Activated naive CD4-positive, alpha-beta T cell treated with anti-CD3 and anti-CD28 coated beads, Interleukin-2, amount 10 ng/mL, durations not matched to agents 7 days and 5 days (primary cell): ENCODE results near the gene RNASEH2B.

Source experiments
- CTCF ChIA-PET: fragments of 350-600 bp; sonication (Branson Sonifier 250); formaldehyde crosslinking; loops from one replicate; lab custom pipeline; 2021; ENCODE audit warnings: antibody characterized with exemption; lab: Charles Lee
- DNase-seq: peaks from one replicate; pipeline ENCODE4 v3.0.0-alpha.2; 2020
- H3K27ac Mint-ChIP-seq: one replicate; pipeline ENCODE4 v1.8.0; 2021; ENCODE audit warnings: mild to moderate bottlenecking, moderate library complexity, mixed read lengths
- H3K27me3 Mint-ChIP-seq: one replicate; pipeline ENCODE4 v1.8.0; 2021; ENCODE audit warnings: mild to moderate bottlenecking, mixed read lengths
- H3K36me3 Mint-ChIP-seq: one replicate; pipeline ENCODE4 v1.8.0; 2021; ENCODE audit warnings: mixed read lengths
- H3K4me1 Mint-ChIP-seq: one replicate; pipeline ENCODE4 v1.8.0; 2021; ENCODE audit warnings: mixed read lengths
- H3K4me3 Mint-ChIP-seq: one replicate; pipeline ENCODE4 v1.8.0; 2021; ENCODE audit warnings: mild to moderate bottlenecking, moderate library complexity, mixed read lengths
- H3K9me3 Mint-ChIP-seq: one replicate; pipeline ENCODE4 v1.8.0; 2021; ENCODE audit warnings: mixed read lengths

RNASEH2B gene

GRCh38 chr13:50934735-50935435 is 25.3 kb downstream of the RNASEH2B start:
- Mint-ChIP-seq H3K27me3 (no peaks in the 10 kb centered on the region), H3K9me3 (peaks cover 2% of the 10 kb centered on the region), H3K27ac (no peak overlapping the region), H3K4me1 (no peaks in the 10 kb centered on the region), H3K36me3 (peaks cover 72% of the 10 kb centered on the region), H3K4me3 (no peak overlapping the region)
- no peak for DNase-seq
- CTCF ChIA-PET = no interaction called here

DNA sequence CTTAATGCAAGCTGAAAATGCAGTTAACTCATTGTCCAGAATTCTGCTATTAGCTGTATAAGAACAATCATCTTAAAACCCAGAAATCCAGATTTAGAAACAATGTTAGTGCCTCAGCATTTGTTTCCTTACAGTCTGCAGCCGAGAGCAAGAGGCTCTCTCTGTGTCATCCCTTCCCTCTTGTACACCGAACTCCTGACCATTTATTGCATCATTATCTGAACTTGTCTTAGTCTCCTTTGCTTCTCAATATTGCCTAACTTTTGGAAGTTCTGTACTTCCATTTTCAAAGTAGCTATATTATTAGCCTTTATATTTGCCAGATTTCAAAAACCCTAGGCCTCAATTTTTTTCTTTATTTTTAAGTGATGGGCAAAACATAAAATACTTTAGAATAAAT is 27.1 kb downstream of the RNASEH2B start:
- Mint-ChIP-seq H3K4me3 (no peak overlapping the region), H3K36me3 (peaks cover 72% of the 10 kb centered on the region), H3K9me3 (peaks cover 2% of the 10 kb centered on the region), H3K27me3 (no peaks in the 10 kb centered on the region), H3K4me1 (no peaks in the 10 kb centered on the region), H3K27ac (no peak overlapping the region)
- CTCF ChIA-PET = no interaction called here
- no peak for DNase-seq

DNA sequence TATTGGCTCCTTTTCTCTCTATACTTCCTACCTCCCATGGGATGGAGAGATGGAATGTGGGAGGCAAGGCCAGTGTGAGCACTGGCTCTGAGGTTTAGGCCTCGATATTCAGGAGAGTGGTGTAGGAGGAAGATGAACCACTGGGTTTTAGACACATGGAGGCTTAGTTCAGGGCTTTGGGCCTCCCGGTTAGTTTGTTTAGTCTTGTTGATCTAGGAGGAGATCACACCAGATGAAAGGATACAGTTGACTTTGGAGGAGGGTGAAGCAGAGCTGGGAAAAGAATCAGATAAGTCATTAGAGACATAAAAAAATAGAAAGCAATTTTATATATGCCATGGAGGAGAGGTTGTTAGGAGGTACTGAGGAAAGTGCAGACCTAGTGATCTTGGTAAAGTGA is 30.9 kb downstream of the RNASEH2B start:
- Mint-ChIP-seq H3K27ac (peak overlapping the region; percentile 10), H3K9me3 (peaks cover 2% of the 10 kb centered on the region), H3K27me3 (no peaks in the 10 kb centered on the region), H3K36me3 (peaks cover 68% of the 10 kb centered on the region), H3K4me3 (no peak overlapping the region), H3K4me1 (no peaks in the 10 kb centered on the region)
- CTCF ChIA-PET = no interaction called here
- no peak for DNase-seq

GRCh38 chr13:50941146-50941545 is 31.6 kb downstream of the RNASEH2B start:
- H3K27me3 Mint-ChIP-seq = no peaks in the 10 kb centered on the region
- DNase-seq = no peak
- no peak overlapping the region for H3K27ac Mint-ChIP-seq
- no peaks in the 10 kb centered on the region for H3K4me1 Mint-ChIP-seq
- H3K36me3 Mint-ChIP-seq = peaks cover 65% of the 10 kb centered on the region
- H3K9me3 Mint-ChIP-seq = peaks cover 2% of the 10 kb centered on the region
- CTCF ChIA-PET = no interaction called here
- H3K4me3 Mint-ChIP-seq = no peak overlapping the region

DNA sequence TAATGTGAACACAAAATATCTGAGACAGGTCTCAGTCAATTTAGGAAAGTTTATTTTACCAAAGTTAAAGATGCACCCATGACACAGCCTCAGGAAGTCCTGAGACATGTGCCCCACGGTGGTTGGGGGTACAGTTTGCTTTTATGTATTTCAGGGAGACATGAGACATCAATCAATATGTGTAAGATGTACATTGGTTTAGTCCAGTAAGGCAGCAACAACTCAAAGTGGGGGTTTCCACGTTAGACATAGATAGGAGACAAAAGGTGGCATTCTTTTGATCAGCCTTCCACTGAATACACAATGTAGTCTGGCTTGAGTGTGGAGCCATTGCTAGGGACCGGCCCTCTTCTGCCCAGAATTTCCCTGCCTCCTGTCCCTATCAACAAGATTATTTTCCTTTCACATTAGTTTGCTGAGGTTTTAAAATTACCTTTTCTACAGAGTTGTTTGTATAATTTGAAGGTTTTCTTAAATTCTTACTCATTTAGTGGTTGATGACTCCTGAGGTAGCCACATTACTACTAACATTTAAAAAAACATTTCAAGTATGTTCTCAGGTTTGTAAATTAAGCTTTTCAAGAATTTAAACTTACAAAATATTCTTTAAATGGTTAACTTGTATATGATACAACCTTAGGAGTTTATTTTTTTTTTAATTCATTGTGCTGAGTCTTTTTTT is 33.2 kb downstream of the RNASEH2B start:
- CTCF ChIA-PET = no interaction called here

DNA sequence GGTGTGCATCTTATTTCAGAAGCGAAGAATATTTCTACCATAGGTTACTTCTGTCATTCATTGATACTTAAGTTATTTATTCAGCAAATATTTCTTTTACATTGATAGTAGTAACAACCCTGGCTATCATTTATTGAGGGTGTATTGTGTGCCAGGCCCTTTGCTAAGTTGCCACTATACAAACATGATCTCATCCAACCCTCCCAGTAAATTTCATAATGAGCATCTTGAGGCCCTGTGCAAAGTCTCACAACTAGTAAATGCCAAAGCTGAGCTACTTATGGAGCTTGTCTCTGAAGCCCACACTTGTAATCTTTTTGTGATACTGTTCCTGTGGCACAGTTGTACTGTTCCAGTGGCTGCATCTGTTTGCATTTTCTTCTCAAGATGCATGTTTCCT is 36.1 kb downstream of the RNASEH2B start:
- no peaks in the 10 kb centered on the region for H3K4me1 Mint-ChIP-seq
- CTCF ChIA-PET = no interaction called here
- H3K4me3 Mint-ChIP-seq = no peak overlapping the region
- H3K27me3 Mint-ChIP-seq = no peaks in the 10 kb centered on the region
- no peak overlapping the region for H3K27ac Mint-ChIP-seq
- no peaks in the 10 kb centered on the region for H3K9me3 Mint-ChIP-seq
- DNase-seq = no peak
- H3K36me3 Mint-ChIP-seq = peaks cover 74% of the 10 kb centered on the region

More for the DNA sequence above, 33.2 kb downstream of the RNASEH2B start:
- Mint-ChIP-seq H3K36me3 (peaks cover 66% of the 10 kb centered on the region), H3K27ac (no peak overlapping the region), H3K27me3 (no peaks in the 10 kb centered on the region), H3K4me3 (no peak overlapping the region), H3K9me3 (peaks cover under 1% of the 10 kb centered on the region), H3K4me1 (no peaks in the 10 kb centered on the region)
- no peak for DNase-seq

GRCh38 chr13:50948601-50949000 is 39.0 kb downstream of the RNASEH2B start:
- Mint-ChIP-seq H3K9me3 (no peaks in the 10 kb centered on the region), H3K36me3 (peaks cover 75% of the 10 kb centered on the region), H3K27ac (no peak overlapping the region), H3K4me1 (no peaks in the 10 kb centered on the region), H3K4me3 (no peak overlapping the region), H3K27me3 (no peaks in the 10 kb centered on the region)
- CTCF ChIA-PET = no interaction called here
- no peak for DNase-seq

DNA sequence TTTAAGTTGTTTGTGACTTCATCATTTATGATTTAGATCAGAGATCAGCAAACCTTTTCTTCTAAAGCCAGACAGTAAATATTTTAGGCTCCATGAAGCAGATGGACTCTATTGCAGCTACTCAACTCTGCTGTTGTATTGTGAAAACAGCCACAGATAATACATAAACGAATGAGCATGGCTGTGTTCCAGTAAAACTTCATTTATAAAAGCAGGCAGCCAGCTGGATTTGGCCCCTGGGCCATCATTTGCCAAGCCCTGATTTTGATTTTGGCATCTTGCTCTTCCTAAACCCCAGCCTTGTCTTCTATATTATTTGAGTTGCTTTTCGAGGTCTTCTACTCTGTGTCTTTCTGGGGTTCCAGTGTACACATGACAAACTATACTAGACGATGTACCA is 41.3 kb downstream of the RNASEH2B start:
- Mint-ChIP-seq H3K36me3 (peaks cover 66% of the 10 kb centered on the region), H3K27ac (no peak overlapping the region), H3K4me1 (no peaks in the 10 kb centered on the region), H3K27me3 (no peaks in the 10 kb centered on the region), H3K4me3 (no peak overlapping the region), H3K9me3 (no peaks in the 10 kb centered on the region)
- CTCF ChIA-PET = interaction anchor here (1.3 kb wide), 1 partner anchor 18 kb away, joined by 3 read pairs; no protein-coding TSS in a partner anchor
- no peak for DNase-seq

- no peaks in the 10 kb centered on the region for H3K4me1 Mint-ChIP-seq
- CTCF ChIA-PET = interaction anchor here (0.6 kb wide), 1 partner anchor 27 kb away, joined by 3 read pairs; no protein-coding TSS in a partner anchor
- no peaks in the 10 kb centered on the region for H3K9me3 Mint-ChIP-seq
- peaks cover 67% of the 10 kb centered on the region for H3K36me3 Mint-ChIP-seq
- H3K4me3 Mint-ChIP-seq = no peak overlapping the region
- H3K27ac Mint-ChIP-seq = no peak overlapping the region
- DNase-seq = no peak
- no peaks in the 10 kb centered on the region for H3K27me3 Mint-ChIP-seq
These were observed 41.8 kb downstream of the RNASEH2B start for GRCh38 chr13:50951366-50951765.

DNA sequence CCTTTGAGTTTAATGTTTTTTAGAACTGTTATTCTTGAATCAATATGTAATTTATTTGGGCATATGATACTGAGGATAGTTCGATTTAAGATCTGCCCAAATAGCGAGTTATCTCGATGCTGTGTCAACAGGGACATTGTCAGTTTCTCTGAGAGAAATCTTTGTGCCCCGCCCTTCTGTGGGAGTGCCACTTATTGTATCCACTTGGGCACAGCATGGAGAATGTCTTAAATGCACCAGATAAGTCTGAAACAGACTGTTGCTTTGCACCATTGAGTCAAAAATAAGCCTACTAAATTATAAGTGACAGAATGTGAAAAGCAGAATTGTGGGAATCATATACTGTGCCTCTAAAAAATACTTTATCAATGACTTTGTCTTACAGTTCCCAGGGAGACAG is 45.6 kb downstream of the RNASEH2B start:
- no peak overlapping the region for H3K27ac Mint-ChIP-seq

GRCh38 chr13:50955798-50956197 is 46.2 kb downstream of the RNASEH2B start:
- no peak overlapping the region for H3K27ac Mint-ChIP-seq
- no peaks in the 10 kb centered on the region for H3K4me1 Mint-ChIP-seq
- no peak overlapping the region for H3K4me3 Mint-ChIP-seq
- no peaks in the 10 kb centered on the region for H3K27me3 Mint-ChIP-seq
- CTCF ChIA-PET = no interaction called here
- H3K36me3 Mint-ChIP-seq = peaks cover 48% of the 10 kb centered on the region
- no peak for DNase-seq
- H3K9me3 Mint-ChIP-seq = no peaks in the 10 kb centered on the region

More for the DNA sequence above, 45.6 kb downstream of the RNASEH2B start:
- Mint-ChIP-seq H3K4me1 (no peaks in the 10 kb centered on the region), H3K27me3 (no peaks in the 10 kb centered on the region), H3K36me3 (peaks cover 51% of the 10 kb centered on the region), H3K9me3 (no peaks in the 10 kb centered on the region), H3K4me3 (no peak overlapping the region)
- CTCF ChIA-PET = interaction anchor here (1.1 kb wide), 1 partner anchor 113 kb away, joined by 3 read pairs; no protein-coding TSS in a partner anchor
- no peak for DNase-seq

- H3K27me3 Mint-ChIP-seq = no peaks in the 10 kb centered on the region
- no peak overlapping the region for H3K4me3 Mint-ChIP-seq
- CTCF ChIA-PET = no interaction called here
- H3K27ac Mint-ChIP-seq = no peak overlapping the region
- H3K36me3 Mint-ChIP-seq = peaks cover 49% of the 10 kb centered on the region
- H3K9me3 Mint-ChIP-seq = no peaks in the 10 kb centered on the region
- DNase-seq = no peak
- H3K4me1 Mint-ChIP-seq = no peaks in the 10 kb centered on the region
These were observed 48.0 kb downstream of the RNASEH2B start for GRCh38 chr13:50957620-50958019.

GRCh38 chr13:50969691-50970090 is 60.1 kb downstream of the RNASEH2B start:
- CTCF ChIA-PET = interaction anchor here (1.2 kb wide), 1 partner anchor 19 kb away, joined by 3 read pairs; no protein-coding TSS in a partner anchor
- Mint-ChIP-seq H3K9me3 (no peaks in the 10 kb centered on the region), H3K4me3 (no peak overlapping the region), H3K36me3 (peaks cover 58% of the 10 kb centered on the region), H3K27me3 (no peaks in the 10 kb centered on the region), H3K27ac (no peak overlapping the region), H3K4me1 (no peaks in the 10 kb centered on the region)
- DNase-seq = no peak

GRCh38 chr13:50970956-50971355 is 61.4 kb downstream of the RNASEH2B start:
- CTCF ChIA-PET = no interaction called here
- H3K27me3 Mint-ChIP-seq = no peaks in the 10 kb centered on the region

DNA sequence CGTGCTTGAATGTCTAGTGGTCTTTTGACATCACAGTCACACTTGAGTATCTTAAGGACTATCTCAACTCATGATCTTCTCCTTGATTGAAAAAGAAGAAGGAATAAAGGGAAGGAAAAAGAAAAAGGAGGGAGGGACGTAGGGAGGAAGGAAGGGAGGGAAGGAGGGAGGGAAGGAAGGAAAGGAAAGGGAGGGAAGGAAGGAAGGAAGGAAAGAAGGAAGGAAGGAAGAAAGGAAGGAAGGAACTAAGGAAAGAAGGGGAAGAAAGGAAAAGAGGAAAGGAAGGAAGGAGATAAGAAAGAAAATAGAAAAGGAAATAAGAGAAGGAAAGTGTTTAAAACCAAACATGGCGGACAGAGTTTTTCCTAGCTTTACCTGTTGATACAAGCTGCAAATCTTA is 64.7 kb downstream of the RNASEH2B start:
- no peak overlapping the region for H3K4me3 Mint-ChIP-seq
- no peaks in the 10 kb centered on the region for H3K9me3 Mint-ChIP-seq
- H3K27me3 Mint-ChIP-seq = no peaks in the 10 kb centered on the region
- no peak overlapping the region for H3K27ac Mint-ChIP-seq
- H3K36me3 Mint-ChIP-seq = peaks cover 64% of the 10 kb centered on the region
- no peaks in the 10 kb centered on the region for H3K4me1 Mint-ChIP-seq
- CTCF ChIA-PET = no interaction called here
- DNase-seq = no peak

More at GRCh38 chr13:50970956-50971355, 61.4 kb downstream of the RNASEH2B start:
- H3K9me3 Mint-ChIP-seq = no peaks in the 10 kb centered on the region
- no peak overlapping the region for H3K27ac Mint-ChIP-seq
- peaks cover 61% of the 10 kb centered on the region for H3K36me3 Mint-ChIP-seq
- DNase-seq = no peak
- no peaks in the 10 kb centered on the region for H3K4me1 Mint-ChIP-seq
- no peak overlapping the region for H3K4me3 Mint-ChIP-seq
